ENCODE results near the gene DTX3. TPM values are rescaled to one million over a fixed set of nuclear protein-coding genes. Genes with fewer than 3 reads are reported as not detected.
"Not testable (repeated sequence)": the region's sequence is repeated elsewhere in the genome, so short reads cannot be mapped to it uniquely, and the experiment has no call there.

The DTX3 gene
- total and polyA plus RNA-seq, 7 donors = 3.5 to 9.1 (median 4.5) TPM

DNA sequence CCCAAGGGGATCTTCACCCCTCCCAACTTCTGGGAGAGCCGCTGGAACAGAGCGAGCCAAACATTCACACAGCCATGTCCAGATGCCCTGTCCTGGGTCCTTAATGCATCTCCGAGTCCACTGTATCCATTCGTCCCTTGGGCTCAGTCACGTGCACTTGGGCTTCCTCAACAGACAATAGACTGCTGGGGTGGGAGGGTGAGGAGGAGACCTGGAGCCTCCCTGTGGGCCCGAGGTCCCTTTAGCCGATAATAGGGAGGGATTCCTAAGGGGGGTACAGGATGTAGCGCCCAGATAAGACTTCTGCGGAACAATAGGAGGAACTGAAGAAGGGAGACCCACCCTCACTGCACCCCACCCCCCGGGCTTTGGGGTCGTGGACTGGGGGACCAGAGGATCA is 13.3 kb downstream of the DTX3 start:
- 56 to 71% (median 60%) methylated on average over 11 of the region's 11 CpGs for WGBS, 3 donors
- H3K27me3 ChIP-seq (ENCODE audit: insufficient read depth in 3 of 3, low read length in 2 of 3) = peaks cover 0 to 59% (median 20%) of the 10 kb centered on the region in 3 donors
- no peaks in the 10 kb centered on the region for H3K36me3 ChIP-seq (ENCODE audit: insufficient read depth in 1 of 2, low read depth in 1 of 2)
- no peak for TF ChIP-seq CTCF (IDR thresholded peaks at IDR 0.05)
- no peak overlapping the region for H3K27ac ChIP-seq
- DNase-seq = no peak
- no peak overlapping the region for H3K4me3 ChIP-seq
- no peaks in the 10 kb centered on the region for H3K9me3 ChIP-seq
- no peak for ATAC-seq
- intact Hi-C loops (cut with DNase I) = no loop called here
- peaks cover 7% of the 10 kb centered on the region for H3K4me1 ChIP-seq

- 91 to 96% (median 92%) methylated on average over 6 of the region's 6 CpGs for WGBS, 3 donors
- H3K27ac ChIP-seq; H3K36me3 ChIP-seq (ENCODE audit: insufficient read depth in 1 of 2, low read depth in 1 of 2); H3K4me1 ChIP-seq; DNase-seq; H3K9me3 ChIP-seq; ATAC-seq; intact Hi-C loops (cut with DNase I); H3K4me3 ChIP-seq: not testable (repeated sequence)
- peaks cover 0 to 59% (median 19%) of the 10 kb centered on the region in 3 donors for H3K27me3 ChIP-seq (ENCODE audit: insufficient read depth in 3 of 3, low read length in 2 of 3)
These were observed 13.8 kb downstream of the DTX3 start for GRCh38 chr12:57618431-57618830.

DNA sequence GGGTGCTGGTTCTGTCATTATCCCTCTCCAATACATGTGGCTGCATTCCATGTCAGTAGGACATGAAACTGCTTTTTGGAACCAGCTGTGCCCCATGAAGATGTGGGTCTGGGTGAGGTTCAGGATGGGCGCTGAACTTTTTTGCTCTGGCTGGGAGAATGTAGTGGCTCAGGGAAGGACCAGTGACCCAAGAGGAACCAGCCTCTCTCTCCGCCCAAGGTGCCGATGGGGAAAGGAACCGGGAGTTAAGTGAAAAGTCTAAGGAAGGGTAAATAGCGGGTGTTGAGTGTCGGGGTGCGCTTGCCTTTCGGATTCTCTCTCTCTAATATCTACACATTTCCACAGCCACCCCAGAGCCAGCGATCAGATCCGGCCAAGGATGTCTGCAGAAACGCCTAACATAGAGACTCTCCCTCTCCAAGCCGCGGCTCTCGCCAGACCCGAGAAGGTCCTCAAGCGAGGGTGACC is 14.4 kb downstream of the DTX3 start:
- DNase-seq = no peak
- intact Hi-C loops (cut with DNase I) = no loop called here
- H3K27me3 ChIP-seq (ENCODE audit: insufficient read depth in 3 of 3, low read length in 2 of 3) = peaks cover 0 to 60% (median 13%) of the 10 kb centered on the region in 3 donors
- ATAC-seq = no peak
- WGBS, 3 donors = 43 to 59% (median 56%) methylated on average over 16 of the region's 16 CpGs
- H3K4me1 ChIP-seq = peaks cover 7% of the 10 kb centered on the region
- H3K36me3 ChIP-seq (ENCODE audit: insufficient read depth in 1 of 2, low read depth in 1 of 2) = no peaks in the 10 kb centered on the region
- no peaks in the 10 kb centered on the region for H3K9me3 ChIP-seq
- H3K27ac ChIP-seq = no peak overlapping the region
- H3K4me3 ChIP-seq = no peak overlapping the region
- no peak for TF ChIP-seq CTCF (IDR thresholded peaks at IDR 0.05)

GRCh38 chr12:57619434-57620244 is 15.0 kb downstream of the DTX3 start:
- H3K27ac ChIP-seq = no peak overlapping the region
- H3K4me3 ChIP-seq = peak overlapping the region; percentile 25
- intact Hi-C loops (cut with DNase I) = loop anchor here (2.0 to 10.0 kb wide), 3 partner anchors 37 to 157 kb away; no protein-coding TSS in a partner anchor
- DNase-seq (peak in 1 of 2 donors; percentile 48), ATAC-seq (no peak)
- peaks cover 7% of the 10 kb centered on the region for H3K4me1 ChIP-seq
- no peaks in the 10 kb centered on the region for H3K36me3 ChIP-seq (ENCODE audit: insufficient read depth in 1 of 2, low read depth in 1 of 2)
- peaks cover 0 to 63% (median 12%) of the 10 kb centered on the region in 3 donors for H3K27me3 ChIP-seq (ENCODE audit: insufficient read depth in 3 of 3, low read length in 2 of 3)
- no peaks in the 10 kb centered on the region for H3K9me3 ChIP-seq
- TF ChIP-seq CTCF (IDR thresholded peaks at IDR 0.05) = no peak
- WGBS, 3 donors = 24 to 26% (median 24%) methylated on average over 43 to 46 of the region's 46 CpGs

DNA sequence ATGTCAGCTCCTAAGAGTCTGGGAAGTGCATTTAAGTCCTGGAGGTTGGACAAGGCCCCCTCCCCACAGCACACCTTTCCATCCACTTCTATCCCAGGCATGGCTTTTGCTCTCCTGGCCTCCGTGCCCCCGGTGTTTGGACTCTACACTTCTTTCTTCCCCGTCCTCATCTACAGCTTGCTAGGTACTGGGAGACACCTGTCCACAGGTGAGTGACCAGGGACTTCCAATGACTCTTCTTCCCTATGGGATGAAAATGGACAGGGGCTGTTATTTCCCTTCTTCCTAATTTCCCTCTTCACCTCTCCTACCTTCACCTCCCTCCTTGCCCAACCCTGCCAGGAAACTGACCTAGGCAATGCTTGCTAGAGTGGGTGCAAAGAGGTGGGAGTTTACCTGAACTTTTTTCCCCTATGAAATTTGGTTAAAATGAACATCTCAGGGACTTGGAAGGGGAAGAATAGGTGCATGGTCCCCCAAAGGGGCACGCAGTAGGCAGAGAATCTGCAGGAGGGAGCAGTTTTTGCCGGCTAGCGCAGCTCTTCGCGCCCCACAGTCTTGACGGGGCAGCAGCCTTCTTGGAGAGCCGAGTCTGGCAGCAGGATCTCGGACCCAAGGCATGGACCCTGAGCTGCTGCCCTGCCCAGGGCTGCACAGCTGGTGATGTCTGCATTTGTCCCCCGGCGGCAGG is 15.8 kb downstream of the DTX3 start:
- intact Hi-C loops (cut with DNase I) = loop anchor here (2.0 to 10.0 kb wide), 3 partner anchors 38 to 158 kb away; no protein-coding TSS in a partner anchor
- no peak for ATAC-seq
- H3K4me1 ChIP-seq = peaks cover 7% of the 10 kb centered on the region

More for the DNA sequence above, 15.8 kb downstream of the DTX3 start:
- no peak for TF ChIP-seq CTCF (IDR thresholded peaks at IDR 0.05)
- Histone ChIP-seq H3K36me3 (ENCODE audit: insufficient read depth in 1 of 2, low read depth in 1 of 2) (no peaks in the 10 kb centered on the region), H3K4me3 (peak overlapping the region; percentile 61), H3K27ac (no peak overlapping the region), H3K9me3 (no peaks in the 10 kb centered on the region), H3K27me3 (ENCODE audit: insufficient read depth in 3 of 3, low read length in 2 of 3) (peaks cover 0 to 64% (median 12%) of the 10 kb centered on the region in 3 donors)
- no peak for DNase-seq
- 28 to 42% (median 31%) methylated on average over 13 of the region's 13 CpGs for WGBS, 3 donors

All from psoas muscle (tissue), 8 donors.